KMS-11 (cell line): ENCODE results near the gene DMTF1.
A peak's percentile ranks its signal among the peaks of the same experiment; 100 is the strongest.

Source experiments
- H2AFZ ChIP-seq: fragments of 200-600 bp; sonication (generic); 2 replicates; pipeline ENCODE4 v1.6.1; 2016; ENCODE audit warnings: antibody characterized with exemption, mixed run types, low read depth
- H3K27ac ChIP-seq: fragments of 200-600 bp; sonication (generic); 2 replicates; pipeline ENCODE4 v1.6.1; 2016; ENCODE audit warnings: mild to moderate bottlenecking, mixed run types
- H3K27me3 ChIP-seq: fragments of 200-600 bp; sonication (generic); 2 replicates; pipeline ENCODE4 v1.6.1; 2017; ENCODE audit warnings: mild to moderate bottlenecking, low read depth, mixed run types, moderate library complexity; ENCODE audit not compliant: insufficient read depth
- H3K36me3 ChIP-seq: fragments of 200-600 bp; sonication (generic); 2 replicates; pipeline ENCODE4 v1.6.1; 2017; ENCODE audit warnings: mild to moderate bottlenecking, mixed run types; ENCODE audit not compliant: insufficient read depth
- H3K4me1 ChIP-seq: fragments of 200-600 bp; sonication (generic); 2 replicates; pipeline ENCODE4 v1.6.1; 2016; ENCODE audit warnings: mild to moderate bottlenecking, low read depth, mixed run types; ENCODE audit not compliant: poor library complexity, severe bottlenecking
- H3K4me2 ChIP-seq: fragments of 200-600 bp; sonication (generic); 2 replicates; pipeline ENCODE4 v1.7.0; 2016; ENCODE audit warnings: mild to moderate bottlenecking, mixed run types
- H3K4me3 ChIP-seq: fragments of 200-600 bp; sonication (generic); IDR thresholded peaks from 2 replicates; pipeline ENCODE4 v1.6.1; 2017; ENCODE audit warnings: low read depth, low read length, mixed read lengths; ENCODE audit not compliant: insufficient read depth
- H3K79me2 ChIP-seq: fragments of 200-600 bp; sonication (generic); 2 replicates; pipeline ENCODE4 v1.6.1; 2016; ENCODE audit warnings: low read depth, mixed run types; ENCODE audit not compliant: insufficient read depth
- H3K9ac ChIP-seq: fragments of 200-600 bp; sonication (generic); 2 replicates; pipeline ENCODE4 v1.6.1; 2016; ENCODE audit warnings: mild to moderate bottlenecking, mixed run types
- H4K20me1 ChIP-seq: fragments of 200-600 bp; sonication (generic); 2 replicates; pipeline ENCODE4 v1.6.1; 2016; ENCODE audit warnings: mild to moderate bottlenecking, mixed run types; ENCODE audit not compliant: insufficient read depth
- CTCF ChIP-seq: fragments of 200-600 bp; sonication (generic); conservative IDR thresholded peaks from 2 replicates; pipeline ENCODE4 v1.6.1; 2017; ENCODE audit warnings: low read depth, mild to moderate bottlenecking, antibody characterized with exemption, low read length, moderate library complexity, mixed read lengths

DMTF1 gene

DNA sequence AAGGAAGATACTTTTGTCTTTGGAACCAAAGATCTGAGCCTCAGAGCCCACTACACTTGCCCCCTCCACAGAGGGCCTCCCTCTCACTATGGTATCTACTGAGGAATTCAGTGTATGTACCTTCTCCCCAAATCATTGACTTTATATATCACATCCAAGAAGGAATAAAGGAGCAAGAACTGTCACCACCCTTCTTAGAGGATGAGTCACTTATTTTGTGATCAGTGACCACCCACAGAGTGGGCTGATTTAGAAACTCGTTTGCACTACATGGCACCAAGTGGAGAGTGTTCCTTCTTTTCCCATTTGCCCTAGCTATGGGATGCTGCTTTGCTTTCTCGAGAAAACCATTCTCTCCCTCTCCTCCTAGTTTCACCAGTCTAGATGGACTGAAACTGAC, 61.6 kb downstream of the DMTF1 start:
- Histone ChIP-seq H3K4me2 (no peak overlapping the region), H2AFZ (no peak overlapping the region), H3K79me2 (peaks cover 68% of the 10 kb centered on the region; the same call in 1 of the 2 replicates), H3K9ac (no peak overlapping the region), H3K4me3 (no peak overlapping the region), H3K36me3 (no peaks in the 10 kb centered on the region), H3K4me1 (peaks cover 28% of the 10 kb centered on the region), H3K27ac (no peak overlapping the region), H3K27me3 (no peaks in the 10 kb centered on the region), H4K20me1 (no peaks in the 10 kb centered on the region)
- no peak for TF ChIP-seq CTCF

DNA sequence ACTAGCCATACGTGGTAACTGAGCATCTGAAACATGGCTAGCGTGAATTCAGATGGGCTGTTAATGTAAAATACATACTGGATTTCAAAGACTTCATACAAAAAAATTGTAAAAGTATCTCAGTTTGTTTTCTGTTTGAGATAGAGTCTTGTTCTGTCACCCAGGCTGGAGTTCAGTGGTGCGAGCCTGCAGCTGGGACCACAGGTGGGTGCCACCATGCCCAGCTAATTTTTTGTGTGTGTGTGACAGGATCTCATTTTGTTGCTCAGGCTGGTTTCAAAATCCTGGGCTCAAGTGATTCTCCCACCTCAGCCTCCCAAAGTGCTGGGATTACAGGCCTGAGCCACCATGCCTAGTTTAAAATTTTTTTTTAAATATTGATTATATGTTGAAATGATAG, 62.8 kb downstream of the DMTF1 start:
- Histone ChIP-seq H3K9ac (no peak overlapping the region), H3K27ac (no peak overlapping the region), H3K36me3 (no peaks in the 10 kb centered on the region), H3K4me2 (no peak overlapping the region), H3K79me2 (peaks cover 70% of the 10 kb centered on the region; the same call in 1 of the 2 replicates), H3K4me1 (peaks cover 29% of the 10 kb centered on the region), H2AFZ (no peak overlapping the region), H3K4me3 (no peak overlapping the region), H4K20me1 (no peaks in the 10 kb centered on the region), H3K27me3 (no peaks in the 10 kb centered on the region)
- no peak for TF ChIP-seq CTCF

- no peak overlapping the region for H3K4me3 ChIP-seq
- no peaks in the 10 kb centered on the region for H4K20me1 ChIP-seq
- no peaks in the 10 kb centered on the region for H3K36me3 ChIP-seq
- H3K79me2 ChIP-seq, result peaks cover 52% of the 10 kb centered on the region; the same call in 1 of the 2 replicates
- no peak overlapping the region for H3K9ac ChIP-seq
- H3K4me1 ChIP-seq, result peaks cover 35% of the 10 kb centered on the region
- no peak overlapping the region for H3K27ac ChIP-seq
- no peaks in the 10 kb centered on the region for H3K27me3 ChIP-seq
- no peak overlapping the region for H2AFZ ChIP-seq
- H3K4me2 ChIP-seq, result no peak overlapping the region
- no peak for TF ChIP-seq CTCF
Measured at GRCh38 chr7:87216701-87217508, 64.7 kb downstream of the DMTF1 start.

- H2AFZ ChIP-seq, result no peak overlapping the region
- peak overlapping the region; percentile 87; the same call in 1 of the 2 replicates for H3K4me2 ChIP-seq
- H3K9ac ChIP-seq, result no peak overlapping the region
- no peaks in the 10 kb centered on the region for H3K27me3 ChIP-seq
- H3K79me2 ChIP-seq, result peaks cover 42% of the 10 kb centered on the region; the same call in 1 of the 2 replicates
- no peaks in the 10 kb centered on the region for H4K20me1 ChIP-seq
- peaks cover 27% of the 10 kb centered on the region for H3K4me1 ChIP-seq
- no peak overlapping the region for H3K4me3 ChIP-seq
- H3K27ac ChIP-seq, result no peak overlapping the region
- H3K36me3 ChIP-seq, result no peaks in the 10 kb centered on the region
- TF ChIP-seq CTCF, result no peak
Measured at GRCh38 chr7:87217983-87218653, 65.9 kb downstream of the DMTF1 start.
